H1 (cell line): Measurements from ENCODE around the gene NFIX. TPM values are rescaled to one million over a fixed set of nuclear protein-coding genes. Genes with fewer than 3 reads are reported as not detected.

ENCODE experiments used
- CTCF ChIA-PET: fragments of 300-600 bp; sonication (Branson Sonifier 250); formaldehyde crosslinking; loops from one replicate; lab custom pipeline; 2021; ENCODE audit not compliant: partially characterized antibody; lab: Charles Lee
- POLR2A ChIA-PET: fragments of 300-600 bp; sonication (Branson Sonifier 250); formaldehyde crosslinking; loops from one replicate; lab custom pipeline; 2021; ENCODE audit warnings: inconsistent platforms; ENCODE audit not compliant: partially characterized antibody; lab: Charles Lee
- DNase-seq, 2 experiments: peaks; one replicate each; pipeline versions ENCODE4 v3.0.0 to v3.0.0-alpha.2; 2010 to 2022; ENCODE audit warnings: low spot score in 2 of 2, low read depth in 1 of 2, mixed read lengths in 1 of 2
- FAIRE-seq: peaks from 2 replicates; lab custom pipeline; 2011; peaks lifted over from hg19 to GRCh38; lab: Jason Lieb, UNC
- H2AFZ ChIP-seq: 2 replicates; pipeline ENCODE4 v1.8.1; 2012; ENCODE audit warnings: low read length, inconsistent platforms
- H2AK5ac ChIP-seq: 2 replicates; pipeline ENCODE4 v1.6.1; 2013; ENCODE audit warnings: low read depth, low read length
- H2BK120ac ChIP-seq: replicated peaks from 2 replicates; pipeline ENCODE3; 2013; ENCODE audit warnings: low read depth, low read length, inconsistent platforms
- H2BK12ac ChIP-seq: 2 replicates; pipeline ENCODE4 v1.6.1; 2013; ENCODE audit warnings: low read depth, low read length
- H2BK15ac ChIP-seq: 2 replicates; pipeline ENCODE4 v1.6.1; 2013; ENCODE audit warnings: low read length
- H2BK20ac ChIP-seq: 2 replicates; pipeline ENCODE4 v1.6.1; 2013; ENCODE audit warnings: low read length
- H2BK5ac ChIP-seq: 2 replicates; pipeline ENCODE4 v1.6.1; 2013; ENCODE audit warnings: low read depth, low read length
- H3K14ac ChIP-seq: 2 replicates; pipeline ENCODE4 v1.6.1; 2013; ENCODE audit warnings: inconsistent platforms; ENCODE audit not compliant: insufficient read length
- H3K18ac ChIP-seq: 2 replicates; pipeline ENCODE4 v1.6.1; 2013; ENCODE audit warnings: low read length; ENCODE audit errors: extremely low read depth
- H3K23ac ChIP-seq: 2 replicates; pipeline ENCODE4 v1.6.1; 2013; ENCODE audit warnings: inconsistent platforms; ENCODE audit not compliant: insufficient read length
- H3K23me2 ChIP-seq: 2 replicates; pipeline ENCODE4 v1.6.1; 2013; ENCODE audit warnings: low read depth, low read length
- H3K27ac ChIP-seq: 2 replicates; pipeline ENCODE4 v1.6.1; 2011; ENCODE audit warnings: low read depth, low read length, inconsistent platforms
- H3K27me3 ChIP-seq, 4 experiments: replicated peaks in 1 of 4; 1 replicate in 1 of 4; 2 replicates in 3 of 4; pipeline versions ENCODE4 v1.6.1 to v1.8.1; 2011 to 2013; ENCODE audit warnings: low read length in 3 of 4, mild to moderate bottlenecking in 3 of 4, inconsistent platforms in 2 of 4, mixed read lengths in 2 of 4, moderate library complexity in 1 of 4; ENCODE audit not compliant: control insufficient read depth in 3 of 4, insufficient read depth in 3 of 4; ENCODE audit errors: extremely low read depth in 1 of 4
- H3K36me3 ChIP-seq, 4 experiments: 2 replicates each; pipeline versions ENCODE4 v1.6.1 to v1.8.1; 2011 to 2013; ENCODE audit warnings: mild to moderate bottlenecking in 4 of 4, low read length in 3 of 4, moderate library complexity in 2 of 4, control low read depth in 1 of 4, inconsistent platforms in 1 of 4; ENCODE audit not compliant: insufficient read depth in 4 of 4, control insufficient read depth in 2 of 4
- H3K4ac ChIP-seq: replicated peaks from 2 replicates; pipeline ENCODE3; 2013; ENCODE audit warnings: low read length, low read depth, mixed read lengths, inconsistent platforms; ENCODE audit not compliant: insufficient read length
- H3K4me1 ChIP-seq, 4 experiments: replicated peaks in 1 of 4; 1 replicate in 1 of 4; 2 replicates in 3 of 4; pipeline versions ENCODE4 v1.6.1 to v1.8.1; 2011 to 2013; ENCODE audit warnings: low read length in 3 of 4, inconsistent platforms in 2 of 4, mixed read lengths in 1 of 4; ENCODE audit not compliant: insufficient read depth in 4 of 4, control insufficient read depth in 3 of 4
- H3K4me2 ChIP-seq, 2 experiments: 2 replicates each; pipeline versions ENCODE4 v1.6.1 to v1.8.1; 2011 to 2013; ENCODE audit warnings: low read depth in 2 of 2, low read length in 2 of 2, control low read depth in 1 of 2, inconsistent platforms in 1 of 2, mild to moderate bottlenecking in 1 of 2; ENCODE audit not compliant: insufficient read depth in 1 of 2
- H3K4me3 ChIP-seq, 4 experiments: fragments of 200-600, 300-600 bp in 1 of 4; sonication (generic), shearing (Covaris generic), sonication (Bioruptor Twin) in 1 of 4; 2 replicates each; pipeline versions ENCODE4 v1.5.1 to v1.8.1; 2011 to 2016; ENCODE audit warnings: low read length in 4 of 4, low read depth in 3 of 4, control low read depth in 2 of 4, inconsistent platforms in 2 of 4, mild to moderate bottlenecking in 2 of 4, mixed read lengths in 1 of 4, moderate library complexity in 1 of 4; ENCODE audit not compliant: insufficient read depth in 2 of 4; ENCODE audit errors: extremely low read depth in 1 of 4
- H3K56ac ChIP-seq: replicated peaks from 2 replicates; pipeline ENCODE3; 2013; ENCODE audit warnings: low read depth, mild to moderate bottlenecking, mixed read lengths, low read length, inconsistent platforms; ENCODE audit not compliant: insufficient read length
- H3K79me1 ChIP-seq: 2 replicates; pipeline ENCODE4 v1.6.1; 2013; ENCODE audit warnings: low read depth, low read length, control low read depth
- H3K79me2 ChIP-seq, 2 experiments: 2 replicates each; pipeline versions ENCODE4 v1.6.1 to v1.8.1; 2012 to 2013; ENCODE audit warnings: low read length in 2 of 2, mild to moderate bottlenecking in 2 of 2, inconsistent platforms in 1 of 2; ENCODE audit not compliant: insufficient read depth in 2 of 2, control insufficient read depth in 1 of 2
- H3K9ac ChIP-seq, 4 experiments: replicated peaks in 1 of 4; 1 replicate in 1 of 4; 2 replicates in 3 of 4; pipeline versions ENCODE4 v1.6.1 to v1.8.1; 2011 to 2013; ENCODE audit warnings: low read depth in 3 of 4, low read length in 3 of 4, control low read depth in 2 of 4, mild to moderate bottlenecking in 2 of 4, moderate library complexity in 2 of 4, inconsistent platforms in 1 of 4; ENCODE audit errors: extremely low read depth in 1 of 4
- H3K9me3 ChIP-seq, 2 experiments: 2 replicates each; pipeline versions ENCODE4 v1.6.1 to v1.8.1; 2012 to 2013; ENCODE audit warnings: mild to moderate bottlenecking in 2 of 2, moderate library complexity in 2 of 2, control low read depth in 1 of 2, inconsistent platforms in 1 of 2, low read depth in 1 of 2, low read length in 1 of 2, mixed read lengths in 1 of 2; ENCODE audit not compliant: insufficient read depth in 2 of 2
- H4K20me1 ChIP-seq, 2 experiments: replicated peaks in 1 of 2; 2 replicates each; pipeline versions ENCODE3 to v1.8.1; 2011 to 2013; ENCODE audit warnings: inconsistent platforms in 2 of 2, low read length in 2 of 2, mild to moderate bottlenecking in 1 of 2; ENCODE audit not compliant: insufficient read depth in 2 of 2, control insufficient read depth in 1 of 2
- H4K5ac ChIP-seq: 2 replicates; pipeline ENCODE4 v1.6.1; 2013; ENCODE audit warnings: low read length, low read depth, mixed read lengths, inconsistent platforms; ENCODE audit not compliant: insufficient read length
- H4K8ac ChIP-seq: 2 replicates; pipeline ENCODE4 v1.8.0; 2013; ENCODE audit warnings: mild to moderate bottlenecking, moderate library complexity, low read length, inconsistent platforms; ENCODE audit not compliant: insufficient read depth; ENCODE audit errors: extremely low read depth
- H4K91ac ChIP-seq: replicated peaks from 2 replicates; pipeline ENCODE3; 2013; ENCODE audit warnings: low read length, mixed read lengths, inconsistent platforms; ENCODE audit not compliant: insufficient read length
- ASH2L ChIP-seq: fragments of 200-600, 300-600 bp; sonication (generic); IDR thresholded peaks from one replicate; pipeline ENCODE4 v1.7.1; 2017; ENCODE audit warnings: low read length
- CBX8 ChIP-seq: fragments of 300-800, 300-1000 bp; sonication (generic); IDR thresholded peaks from 2 replicates; pipeline ENCODE4 v1.7.1; 2016; ENCODE audit warnings: low read depth, low read length, borderline replicate concordance
- FOSL1 ChIP-seq: IDR thresholded peaks from 2 replicates; pipeline ENCODE4 v1.6.1; 2011; ENCODE audit warnings: mild to moderate bottlenecking, low read depth, low read length, moderate library complexity; ENCODE audit not compliant: insufficient read depth
- GTF2F1 ChIP-seq: IDR thresholded peaks from 2 replicates; pipeline ENCODE4 v1.6.1; 2012; ENCODE audit warnings: low read depth, low read length, improper control_type of control experiment, borderline replicate concordance
- SIRT6 ChIP-seq: IDR thresholded peaks from one replicate; pipeline ENCODE4 v1.7.1; 2012; ENCODE audit warnings: low read length, inconsistent platforms
- SP4 ChIP-seq: IDR thresholded peaks from 2 replicates; pipeline ENCODE4 v1.6.1; 2012; ENCODE audit warnings: low read length, inconsistent platforms
- SRF ChIP-seq: IDR thresholded peaks from 2 replicates; pipeline ENCODE4 v1.6.1; 2011; ENCODE audit warnings: mild to moderate bottlenecking, low read depth, low read length, moderate library complexity
- TAF1 ChIP-seq: IDR thresholded peaks from 2 replicates; pipeline ENCODE4 v1.6.1; 2011; ENCODE audit warnings: mild to moderate bottlenecking, low read depth, low read length
- TAF7 ChIP-seq: optimal IDR thresholded peaks from 2 replicates; pipeline ENCODE3; 2011; ENCODE audit warnings: low read depth, mild to moderate bottlenecking, inconsistent platforms, low read length, moderate library complexity, borderline replicate concordance
- WGBS, 2 experiments: shearing (Covaris generic) in 1 of 2; methylation state at CpG; one replicate each; pipeline versions ENCODE4 v1.1.6 to v1.1.7; 2013 to 2015; ENCODE audit warnings: low lambda C conversion rate in 2 of 2, mixed read lengths in 2 of 2, inconsistent platforms in 1 of 2, low coverage in 1 of 2, missing lambda C conversion rate in 1 of 2; ENCODE audit not compliant: insufficient replicate concordance in 2 of 2, insufficient coverage in 1 of 2, insufficient read length in 1 of 2; ENCODE audit errors: extremely low coverage in 1 of 2, missing lambda C conversion rate in 1 of 2; 5-methylcytosine and 5-hydroxymethylcytosine counted together
- polyA plus RNA-seq, 7 experiments: library from polyadenylated mRNA; depleted of rRNA in 3 of 7; stranded (reverse) in 5 of 7; unstranded in 2 of 7; fragments of >200 nt in 5 of 7; fragments of 200-250 nt in 2 of 7; gene quantifications; 1 replicate in 5 of 7; 2 replicates in 1 of 7; 4 replicates in 1 of 7; pipeline versions ENCODE4 v1.2.1 to v1.2.3, GENCODE V29; 2011 to 2013; ENCODE audit warnings: missing spikeins in 2 of 7, mixed read lengths in 2 of 7
- total RNA-seq: library from RNA; stranded (reverse); fragmentation: NEBNext Ultra II Directional; extraction: Animal tissue kit (Norgen Biotek cat#: 25700); gene quantifications from 2 replicates; pipeline ENCODE4 v1.2.1, GENCODE V29; 2021
- TF ChIP-seq, protein P1 (sequence below): IDR thresholded peaks from 2 replicates; pipeline ENCODE4 v1.6.1; 2011; ENCODE audit warnings: low read length, improper control_type of control experiment
- TF ChIP-seq, protein P2 (sequence below), 3 experiments: IDR thresholded peaks; 1 replicate in 2 of 3; 2 replicates in 1 of 3; pipeline versions ENCODE4 v1.5.1 to v1.6.1; 2011; ENCODE audit warnings: low read length in 3 of 3, mild to moderate bottlenecking in 3 of 3, inconsistent platforms in 2 of 3, low read depth in 1 of 3, moderate library complexity in 1 of 3; ENCODE audit not compliant: insufficient read depth in 1 of 3; ENCODE audit errors: control extremely low read depth in 1 of 3

Gene NFIX
- total and polyA plus RNA-seq, 2 of the 8 experiments (the other 6 are each of a cell fraction or from before 2014, with no cell fraction given), result 0.03 to 0.20 TPM

DNA sequence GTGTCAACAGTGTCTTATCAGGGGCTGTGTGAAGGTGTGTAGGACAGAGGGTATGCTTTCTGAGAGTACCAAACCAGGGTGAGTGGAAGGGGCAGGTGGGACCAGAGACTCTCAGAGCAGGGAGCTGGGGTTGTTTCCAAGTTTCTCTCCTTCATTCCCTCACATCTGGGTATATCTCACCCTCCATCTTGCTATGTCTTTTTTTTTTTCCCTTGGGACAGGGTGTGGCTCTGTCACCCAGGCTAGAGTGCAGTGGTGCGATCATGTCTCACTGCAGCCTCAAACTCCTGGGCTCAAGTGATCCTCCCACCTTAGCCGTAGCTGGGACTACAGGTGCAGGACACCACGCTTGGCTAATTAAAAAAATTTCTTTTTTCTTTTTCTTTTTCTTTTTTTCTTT, 15.3 kb upstream of the NFIX start:
- H4K5ac ChIP-seq, result no peak overlapping the region
- H3K27me3 ChIP-seq, result peaks cover 2 to 25% (median 17%) of the 10 kb centered on the region in 4 experiments
- peaks cover 4% of the 10 kb centered on the region; the same call in 1 of the 2 replicates for H3K23me2 ChIP-seq
- no peaks in the 10 kb centered on the region for H3K36me3 ChIP-seq
- no peak overlapping the region for H2BK5ac ChIP-seq
- H4K91ac ChIP-seq, result no peak overlapping the region
- no peak overlapping the region for H2AFZ ChIP-seq
- no peak for FAIRE-seq
- H3K79me1 ChIP-seq, result no peaks in the 10 kb centered on the region
- no peak overlapping the region for H3K4me2 ChIP-seq
- no peak overlapping the region for H2AK5ac ChIP-seq
- no peak overlapping the region for H3K56ac ChIP-seq
- ChIA-PET POLR2A (interaction anchor here (0.6 to 3.7 kb wide), 9 partner anchors 28 to 175 kb away, joined by 3 to 15 read pairs (median 3); no protein-coding TSS in a partner anchor), CTCF (interaction anchor here (0.8 to 16.3 kb wide), 13 partner anchors 13 to 125 kb away, joined by 3 to 431 read pairs (median 5); partner anchors contain the start of genes DAND5 and LYL1)
- no peak overlapping the region for H4K8ac ChIP-seq
- H3K18ac ChIP-seq, result no peak overlapping the region
- no peak overlapping the region for H3K14ac ChIP-seq
- no peaks in the 10 kb centered on the region for H3K79me2 ChIP-seq
- no peak overlapping the region for H2BK120ac ChIP-seq
- H3K27ac ChIP-seq, result no peak overlapping the region
- H2BK12ac ChIP-seq, result no peak overlapping the region
- no peak overlapping the region for H2BK20ac ChIP-seq
- H3K4me1 ChIP-seq, result no peaks in the 10 kb centered on the region; a peak in 1 of 7 replicates
- H3K4ac ChIP-seq, result no peak overlapping the region
- no peak overlapping the region for H2BK15ac ChIP-seq
- no peaks in the 10 kb centered on the region for H3K9me3 ChIP-seq
- H3K4me3 ChIP-seq, result no peak overlapping the region
- peaks cover 0 to 6% of the 10 kb centered on the region in 2 experiments for H4K20me1 ChIP-seq
- WGBS, 2 experiments, result 91% methylated on average over 3 of the region's 3 CpGs; no CpG with 5 or more reads in 1 of the 2 experiments
- no peak overlapping the region for H3K9ac ChIP-seq
- no peak for DNase-seq
- no peak overlapping the region for H3K23ac ChIP-seq
- TF ChIP-seq, protein P1, sequence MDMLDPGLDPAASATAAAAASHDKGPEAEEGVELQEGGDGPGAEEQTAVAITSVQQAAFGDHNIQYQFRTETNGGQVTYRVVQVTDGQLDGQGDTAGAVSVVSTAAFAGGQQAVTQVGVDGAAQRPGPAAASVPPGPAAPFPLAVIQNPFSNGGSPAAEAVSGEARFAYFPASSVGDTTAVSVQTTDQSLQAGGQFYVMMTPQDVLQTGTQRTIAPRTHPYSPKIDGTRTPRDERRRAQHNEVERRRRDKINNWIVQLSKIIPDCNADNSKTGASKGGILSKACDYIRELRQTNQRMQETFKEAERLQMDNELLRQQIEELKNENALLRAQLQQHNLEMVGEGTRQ, result no peak
- TF ChIP-seq ASH2L, result no peak
- TF ChIP-seq SIRT6, result no peak
- no peak for TF ChIP-seq GTF2F1
- TF ChIP-seq FOSL1, result no peak
- no peak for TF ChIP-seq TAF1
- TF ChIP-seq, protein P2, sequence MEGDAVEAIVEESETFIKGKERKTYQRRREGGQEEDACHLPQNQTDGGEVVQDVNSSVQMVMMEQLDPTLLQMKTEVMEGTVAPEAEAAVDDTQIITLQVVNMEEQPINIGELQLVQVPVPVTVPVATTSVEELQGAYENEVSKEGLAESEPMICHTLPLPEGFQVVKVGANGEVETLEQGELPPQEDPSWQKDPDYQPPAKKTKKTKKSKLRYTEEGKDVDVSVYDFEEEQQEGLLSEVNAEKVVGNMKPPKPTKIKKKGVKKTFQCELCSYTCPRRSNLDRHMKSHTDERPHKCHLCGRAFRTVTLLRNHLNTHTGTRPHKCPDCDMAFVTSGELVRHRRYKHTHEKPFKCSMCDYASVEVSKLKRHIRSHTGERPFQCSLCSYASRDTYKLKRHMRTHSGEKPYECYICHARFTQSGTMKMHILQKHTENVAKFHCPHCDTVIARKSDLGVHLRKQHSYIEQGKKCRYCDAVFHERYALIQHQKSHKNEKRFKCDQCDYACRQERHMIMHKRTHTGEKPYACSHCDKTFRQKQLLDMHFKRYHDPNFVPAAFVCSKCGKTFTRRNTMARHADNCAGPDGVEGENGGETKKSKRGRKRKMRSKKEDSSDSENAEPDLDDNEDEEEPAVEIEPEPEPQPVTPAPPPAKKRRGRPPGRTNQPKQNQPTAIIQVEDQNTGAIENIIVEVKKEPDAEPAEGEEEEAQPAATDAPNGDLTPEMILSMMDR (IDR thresholded peaks at IDR 0.05; ENCODE audit: control extremely low read depth in 1 of 3, insufficient read depth in 1 of 3, low read depth in 1 of 3, low read length in 3 of 3), result no peak
- TF ChIP-seq SP4, result no peak
- TF ChIP-seq TAF7, result no peak
- no peak for TF ChIP-seq CBX8
- no peak for TF ChIP-seq SRF
